Neural cell (in vitro differentiated cells): Measurements from ENCODE around the gene SPTBN1. TPM values are rescaled to one million over a fixed set of nuclear protein-coding genes. Genes with fewer than 3 reads are reported as not detected.
"Not testable (repeated sequence)": the region's sequence is repeated elsewhere in the genome, so short reads cannot be mapped to it uniquely, and the experiment has no call there.

ENCODE experiments used
- H2AFZ ChIP-seq: fragments of 200-600, 300-800 bp; sonication (generic), shearing (Covaris generic); 2 replicates; pipeline ENCODE4 v1.6.0; 2014; ENCODE audit warnings: low read depth, mild to moderate bottlenecking, antibody characterized with exemption, low read length, moderate library complexity
- H3F3A ChIP-seq: fragments of 200-600 bp; shearing (Covaris generic); 2 replicates; pipeline ENCODE4 v1.6.1; 2016; ENCODE audit warnings: mild to moderate bottlenecking, moderate library complexity, mixed read lengths, antibody characterized with exemption, low read length; ENCODE audit not compliant: insufficient read depth, poor library complexity, severe bottlenecking
- H3K27ac ChIP-seq: fragments of 200-600, 300-800 bp; sonication (generic), shearing (Covaris generic); 2 replicates; pipeline ENCODE4 v1.5.1; 2014; ENCODE audit warnings: mild to moderate bottlenecking, low read length, moderate library complexity
- H3K27me3 ChIP-seq: fragments of 300-800, 200-600 bp; sonication (generic), shearing (Covaris generic); 2 replicates; pipeline ENCODE4 v1.6.0; 2014; ENCODE audit warnings: mild to moderate bottlenecking, low read depth, low read length, moderate library complexity; ENCODE audit not compliant: insufficient read depth
- H3K36me3 ChIP-seq: fragments of 300-800, 200-600 bp; sonication (generic), shearing (Covaris generic); 2 replicates; pipeline ENCODE4 v1.5.1; 2014; ENCODE audit warnings: mild to moderate bottlenecking, antibody characterized with exemption, low read length, moderate library complexity; ENCODE audit not compliant: insufficient read depth
- H3K4me2 ChIP-seq: fragments of 300-800, 200-600 bp; sonication (generic), shearing (Covaris generic); 2 replicates; pipeline ENCODE4 v1.6.0; 2014; ENCODE audit warnings: mild to moderate bottlenecking, low read length
- H3K4me3 ChIP-seq: fragments of 300-800, 200-600 bp; sonication (generic), shearing (Covaris generic); 2 replicates; pipeline ENCODE4 v1.5.1; 2014; ENCODE audit warnings: mild to moderate bottlenecking, low read length, moderate library complexity
- H3K79me2 ChIP-seq: fragments of 200-600 bp; shearing (Covaris generic); replicated peaks from 2 replicates; pipeline ENCODE4 v1.6.0; 2014; ENCODE audit warnings: mild to moderate bottlenecking, low read length, moderate library complexity; ENCODE audit not compliant: insufficient read depth
- H3K9ac ChIP-seq: fragments of 300-800, 200-600 bp; sonication (generic), shearing (Covaris generic); 2 replicates; pipeline ENCODE4 v1.6.1; 2016; ENCODE audit warnings: mild to moderate bottlenecking, low read length, mixed read lengths
- H3K9me2 ChIP-seq: fragments of 200-600 bp; shearing (Covaris generic); 2 replicates; pipeline ENCODE4 v1.6.1; 2016; ENCODE audit warnings: mild to moderate bottlenecking, low read length, mixed read lengths; ENCODE audit not compliant: insufficient read depth
- H3K9me3 ChIP-seq: fragments of 200-600, 300-800 bp; sonication (generic), shearing (Covaris generic); 2 replicates; pipeline ENCODE4 v1.6.1; 2016; ENCODE audit warnings: mild to moderate bottlenecking, mixed run types, low read length, moderate library complexity, mixed read lengths
- H4K20me1 ChIP-seq: fragments of 200-600 bp; shearing (Covaris generic); 2 replicates; pipeline ENCODE4 v1.6.1; 2016; ENCODE audit warnings: mild to moderate bottlenecking, mixed run types; ENCODE audit not compliant: insufficient read depth
- EP300 ChIP-seq: fragments of 450-650 bp; conservative IDR thresholded peaks from 2 replicates; pipeline ENCODE4 v1.6.1; 2014; ENCODE audit warnings: antibody characterized with exemption, mild to moderate bottlenecking, moderate library complexity; ENCODE audit not compliant: poor library complexity, severe bottlenecking
- EZH2 ChIP-seq: fragments of 200-600, 300-800 bp; shearing (Covaris generic), sonication (generic); IDR thresholded peaks from 2 replicates; pipeline ENCODE4 v1.6.1; 2014; ENCODE audit warnings: antibody characterized with exemption, low read length, borderline replicate concordance, mild to moderate bottlenecking; ENCODE audit not compliant: insufficient read depth, poor library complexity, severe bottlenecking
- MXI1 ChIP-seq: fragments of 450-650 bp; conservative IDR thresholded peaks from 2 replicates; pipeline ENCODE4 v1.6.1; 2014; ENCODE audit warnings: antibody characterized with exemption, mild to moderate bottlenecking; ENCODE audit not compliant: poor library complexity, severe bottlenecking
- POLR2AphosphoS5 ChIP-seq: IDR thresholded peaks from 2 replicates; pipeline ENCODE4 v1.6.1; 2012
- RAD21 ChIP-seq: fragments of 450-650 bp; conservative IDR thresholded peaks from 2 replicates; pipeline ENCODE4 v1.6.1; 2014; ENCODE audit warnings: antibody characterized with exemption, mild to moderate bottlenecking, moderate library complexity
- REST ChIP-seq: IDR thresholded peaks from 2 replicates; pipeline ENCODE4 v1.6.1; 2012; ENCODE audit warnings: borderline replicate concordance
- SMC3 ChIP-seq: fragments of 450-650 bp; conservative IDR thresholded peaks from 2 replicates; pipeline ENCODE4 v1.6.1; 2014; ENCODE audit warnings: antibody characterized with exemption, mild to moderate bottlenecking, moderate library complexity; ENCODE audit not compliant: poor library complexity
- TAF1 ChIP-seq: IDR thresholded peaks from 2 replicates; pipeline ENCODE4 v1.6.1; 2012; ENCODE audit warnings: low read depth
- polyA plus RNA-seq: library from polyadenylated mRNA; depleted of rRNA; stranded (reverse); fragments of >200 nt; gene quantifications from 2 replicates; pipeline ENCODE4 v1.2.3, GENCODE V29; 2014
- TF ChIP-seq, protein P1 (sequence below): fragments of 450-650 bp; IDR thresholded peaks from 2 replicates; pipeline ENCODE4 v1.5.1; 2014; ENCODE audit warnings: antibody characterized with exemption, mild to moderate bottlenecking, moderate library complexity; ENCODE audit not compliant: poor library complexity, severe bottlenecking

SPTBN1 gene
- polyA plus RNA-seq, 1 donor from 2014 or later, result 92.1 TPM

GRCh38 chr2:54695378-54695777, 239.3 kb downstream of the SPTBN1 start:
- Histone ChIP-seq H3K36me3 (no peaks in the 10 kb centered on the region), H3K9ac (no peak overlapping the region), H3K4me3 (no peak overlapping the region), H2AFZ (no peak overlapping the region), H3K27ac (no peak overlapping the region), H3K27me3 (no peaks in the 10 kb centered on the region), H3K9me3 (no peaks in the 10 kb centered on the region), H3K9me2 (no peaks in the 10 kb centered on the region), H4K20me1 (no peaks in the 10 kb centered on the region), H3K4me2 (no peak overlapping the region), H3K79me2 (no peaks in the 10 kb centered on the region), H3F3A (no peaks in the 10 kb centered on the region)
- TF ChIP-seq REST, result no peak
- TF ChIP-seq, protein P1, sequence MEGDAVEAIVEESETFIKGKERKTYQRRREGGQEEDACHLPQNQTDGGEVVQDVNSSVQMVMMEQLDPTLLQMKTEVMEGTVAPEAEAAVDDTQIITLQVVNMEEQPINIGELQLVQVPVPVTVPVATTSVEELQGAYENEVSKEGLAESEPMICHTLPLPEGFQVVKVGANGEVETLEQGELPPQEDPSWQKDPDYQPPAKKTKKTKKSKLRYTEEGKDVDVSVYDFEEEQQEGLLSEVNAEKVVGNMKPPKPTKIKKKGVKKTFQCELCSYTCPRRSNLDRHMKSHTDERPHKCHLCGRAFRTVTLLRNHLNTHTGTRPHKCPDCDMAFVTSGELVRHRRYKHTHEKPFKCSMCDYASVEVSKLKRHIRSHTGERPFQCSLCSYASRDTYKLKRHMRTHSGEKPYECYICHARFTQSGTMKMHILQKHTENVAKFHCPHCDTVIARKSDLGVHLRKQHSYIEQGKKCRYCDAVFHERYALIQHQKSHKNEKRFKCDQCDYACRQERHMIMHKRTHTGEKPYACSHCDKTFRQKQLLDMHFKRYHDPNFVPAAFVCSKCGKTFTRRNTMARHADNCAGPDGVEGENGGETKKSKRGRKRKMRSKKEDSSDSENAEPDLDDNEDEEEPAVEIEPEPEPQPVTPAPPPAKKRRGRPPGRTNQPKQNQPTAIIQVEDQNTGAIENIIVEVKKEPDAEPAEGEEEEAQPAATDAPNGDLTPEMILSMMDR, result no peak
- no peak for TF ChIP-seq POLR2AphosphoS5
- TF ChIP-seq EZH2, result no peak
- TF ChIP-seq SMC3, result no peak
- no peak for TF ChIP-seq EP300

DNA sequence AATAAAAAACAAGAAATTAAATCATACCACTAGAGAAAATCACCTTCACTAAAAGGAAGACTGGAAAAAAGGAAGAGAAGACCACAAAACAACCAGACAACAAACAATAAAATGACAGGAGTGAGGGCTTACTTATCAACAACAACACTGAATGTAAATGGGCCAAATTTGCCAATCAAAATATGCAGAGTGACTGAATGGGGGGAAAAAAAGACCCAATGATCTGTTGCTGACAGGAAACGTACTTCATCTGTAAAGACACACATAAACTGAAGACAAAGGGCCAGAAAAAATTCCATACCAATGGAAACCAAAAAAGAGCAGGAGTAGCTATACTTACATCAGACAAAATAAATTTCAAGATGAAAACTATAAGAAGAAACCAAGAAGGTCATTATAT, 241.8 kb downstream of the SPTBN1 start:
- TF ChIP-seq POLR2AphosphoS5 (no peak), RAD21 (no peak), MXI1 (no peak), EZH2 (no peak), REST (no peak), TAF1 (no peak), EP300 (no peak)
- TF ChIP-seq, protein P1, result no peak

DNA sequence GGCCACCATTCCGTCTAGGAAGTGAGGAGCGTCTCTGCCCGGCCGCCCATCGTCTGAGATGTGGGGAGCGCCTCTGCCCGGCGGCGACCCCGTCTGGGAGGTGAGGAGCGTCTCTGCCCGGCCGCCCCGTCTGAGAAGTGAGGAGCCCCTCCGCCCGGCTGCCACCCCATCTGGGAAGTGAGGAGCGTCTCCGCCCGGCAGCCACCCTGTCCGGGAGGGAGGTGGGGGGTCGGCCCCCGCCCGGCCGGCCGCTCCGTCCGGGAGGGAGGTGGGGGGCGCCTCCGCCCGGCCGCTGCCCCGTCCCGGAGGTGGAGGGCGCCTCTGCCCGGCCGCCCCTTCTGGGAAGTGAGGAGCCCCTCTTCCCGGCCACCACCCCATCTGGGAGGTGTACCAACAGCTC, 242.8 kb downstream of the SPTBN1 start:
- H3K9me2 ChIP-seq, H3K4me3 ChIP-seq, H3K36me3 ChIP-seq, H4K20me1 ChIP-seq, H3K27ac ChIP-seq, H3F3A ChIP-seq, H2AFZ ChIP-seq, H3K9me3 ChIP-seq, H3K79me2 ChIP-seq, H3K4me2 ChIP-seq, H3K27me3 ChIP-seq, H3K9ac ChIP-seq: not testable (repeated sequence)

More for the DNA sequence above, 241.8 kb downstream of the SPTBN1 start:
- Histone ChIP-seq H3K79me2 (no peaks in the 10 kb centered on the region), H3K9ac (no peak overlapping the region), H3K4me3 (no peak overlapping the region), H3K27ac (no peak overlapping the region), H3K9me3 (no peaks in the 10 kb centered on the region), H3K36me3 (no peaks in the 10 kb centered on the region), H3K4me2 (no peak overlapping the region), H3K27me3 (no peaks in the 10 kb centered on the region), H4K20me1 (no peaks in the 10 kb centered on the region), H3K9me2 (no peaks in the 10 kb centered on the region), H3F3A (no peaks in the 10 kb centered on the region), H2AFZ (no peak overlapping the region)
